ENCODE results near the gene PRR5L. TPM values are rescaled to one million over a fixed set of nuclear protein-coding genes. Genes with fewer than 3 reads are reported as not detected.
A peak's percentile ranks its signal among the peaks of the same experiment; 100 is the strongest.

Gene PRR5L
- total RNA-seq, 1 donor = 0.54 TPM

DNA sequence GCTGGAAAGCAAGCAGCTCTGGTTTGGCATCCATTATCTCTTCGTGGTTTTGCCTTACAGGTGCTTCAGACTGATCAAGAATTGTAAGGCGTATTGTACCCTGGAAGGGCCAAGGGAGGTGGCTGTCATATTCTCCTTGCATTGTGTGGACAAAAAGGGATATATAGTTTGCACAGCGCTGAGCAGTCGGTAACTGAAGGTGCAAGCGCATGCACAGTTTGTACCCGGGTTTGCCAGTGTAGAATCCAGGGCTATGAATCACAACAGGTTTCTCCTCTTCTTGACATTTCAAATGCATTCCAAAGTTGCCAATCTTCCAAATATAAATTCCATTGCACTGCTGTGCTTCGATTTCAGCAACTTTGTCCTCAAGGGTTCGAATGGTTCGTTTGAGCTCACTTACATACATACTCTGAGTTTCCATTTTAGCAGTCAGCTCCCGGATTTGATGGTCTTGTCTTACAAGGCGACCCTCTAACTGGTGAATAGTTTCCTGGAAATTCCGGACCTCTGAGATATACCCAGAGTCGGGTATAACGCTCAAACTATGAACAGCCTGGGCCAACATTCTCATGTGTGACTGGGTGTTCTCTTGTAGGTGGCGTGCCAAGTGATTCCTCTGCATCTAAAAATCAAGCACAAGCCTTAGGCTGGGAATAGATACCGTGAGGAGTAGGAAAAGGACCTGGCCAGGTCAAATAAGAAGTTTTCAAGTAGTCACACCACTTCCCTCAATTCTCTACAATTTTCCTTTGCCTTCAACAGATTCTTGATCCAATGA lies 194.1 kb downstream of the PRR5L start:
- no peak for DNase-seq (ENCODE audit: low read depth)
- no peak overlapping the region for H3K4me3 ChIP-seq (ENCODE audit: low read depth, low read length)
- TF ChIP-seq, protein P1, sequence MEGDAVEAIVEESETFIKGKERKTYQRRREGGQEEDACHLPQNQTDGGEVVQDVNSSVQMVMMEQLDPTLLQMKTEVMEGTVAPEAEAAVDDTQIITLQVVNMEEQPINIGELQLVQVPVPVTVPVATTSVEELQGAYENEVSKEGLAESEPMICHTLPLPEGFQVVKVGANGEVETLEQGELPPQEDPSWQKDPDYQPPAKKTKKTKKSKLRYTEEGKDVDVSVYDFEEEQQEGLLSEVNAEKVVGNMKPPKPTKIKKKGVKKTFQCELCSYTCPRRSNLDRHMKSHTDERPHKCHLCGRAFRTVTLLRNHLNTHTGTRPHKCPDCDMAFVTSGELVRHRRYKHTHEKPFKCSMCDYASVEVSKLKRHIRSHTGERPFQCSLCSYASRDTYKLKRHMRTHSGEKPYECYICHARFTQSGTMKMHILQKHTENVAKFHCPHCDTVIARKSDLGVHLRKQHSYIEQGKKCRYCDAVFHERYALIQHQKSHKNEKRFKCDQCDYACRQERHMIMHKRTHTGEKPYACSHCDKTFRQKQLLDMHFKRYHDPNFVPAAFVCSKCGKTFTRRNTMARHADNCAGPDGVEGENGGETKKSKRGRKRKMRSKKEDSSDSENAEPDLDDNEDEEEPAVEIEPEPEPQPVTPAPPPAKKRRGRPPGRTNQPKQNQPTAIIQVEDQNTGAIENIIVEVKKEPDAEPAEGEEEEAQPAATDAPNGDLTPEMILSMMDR (IDR thresholded peaks at IDR 0.05; ENCODE audit: insufficient read depth, low read length) = no peak

- TF ChIP-seq, protein P1 (IDR thresholded peaks at IDR 0.05; ENCODE audit: insufficient read depth, low read length) = peak; percentile 79
- no peak overlapping the region for H3K4me3 ChIP-seq (ENCODE audit: low read depth, low read length)
Measured at GRCh38 chr11:36492724-36493304, 196.7 kb downstream of the PRR5L start.

DNA sequence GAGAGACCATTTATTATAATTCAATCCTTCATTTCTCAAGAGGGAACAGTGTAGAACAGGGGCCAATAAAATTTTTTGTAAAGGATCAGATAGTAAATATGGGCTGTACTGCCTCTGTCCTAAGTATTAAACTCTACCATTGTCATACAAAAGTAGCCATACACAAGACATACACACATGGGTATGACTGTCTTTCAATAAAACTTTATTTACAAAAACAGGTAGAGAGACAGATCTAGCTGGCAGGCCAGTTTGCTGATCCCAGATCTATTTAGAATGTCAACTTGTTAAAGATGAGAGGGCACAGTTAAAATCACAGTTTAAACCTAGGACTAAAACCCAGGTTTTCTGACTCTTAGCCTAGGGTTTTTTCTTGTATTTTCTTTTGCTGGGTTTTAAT lies 197.2 kb downstream of the PRR5L start:
- no peak overlapping the region for H3K4me3 ChIP-seq (ENCODE audit: low read depth, low read length)
- TF ChIP-seq, protein P1 (IDR thresholded peaks at IDR 0.05; ENCODE audit: insufficient read depth, low read length) = no peak
- no peak for DNase-seq (ENCODE audit: low read depth)

More at GRCh38 chr11:36492724-36493304, 196.7 kb downstream of the PRR5L start:
- DNase-seq (ENCODE audit: low read depth) = peak; percentile 75

- TF ChIP-seq, protein P1 (IDR thresholded peaks at IDR 0.05; ENCODE audit: insufficient read depth, low read length) = no peak
- no peak overlapping the region for H3K4me3 ChIP-seq (ENCODE audit: low read depth, low read length)
- no peak for DNase-seq (ENCODE audit: low read depth)
Measured at GRCh38 chr11:36498721-36499120, 202.6 kb downstream of the PRR5L start.

- H3K4me3 ChIP-seq (ENCODE audit: low read depth, low read length) = no peak overlapping the region
- TF ChIP-seq, protein P1 (IDR thresholded peaks at IDR 0.05; ENCODE audit: insufficient read depth, low read length) = no peak
- no peak for DNase-seq (ENCODE audit: low read depth)
Measured at GRCh38 chr11:36499315-36499714, 203.2 kb downstream of the PRR5L start.

DNA sequence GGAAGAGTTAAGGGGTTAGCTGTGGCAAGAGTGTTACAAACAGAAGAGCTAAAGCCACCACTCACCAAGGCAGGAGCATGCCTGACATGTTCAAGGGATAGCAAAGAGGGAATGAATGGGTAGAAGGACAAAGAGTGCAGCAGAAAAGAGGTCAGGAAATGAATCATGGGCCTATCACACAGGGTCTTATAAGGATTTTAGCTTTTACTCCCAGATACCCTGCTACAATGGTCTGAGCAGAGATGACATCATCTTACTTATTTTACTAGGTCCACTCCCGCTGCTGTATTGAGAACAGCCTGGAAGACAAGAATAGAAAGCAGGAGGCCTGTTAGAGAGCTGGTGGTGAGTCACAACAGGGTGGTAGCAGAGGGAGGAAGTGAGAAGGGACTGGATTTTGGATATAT lies 204.2 kb downstream of the PRR5L start:
- DNase-seq (ENCODE audit: low read depth) = peak; percentile 89
- TF ChIP-seq, protein P1 (IDR thresholded peaks at IDR 0.05; ENCODE audit: insufficient read depth, low read length) = no peak
- no peak overlapping the region for H3K4me3 ChIP-seq (ENCODE audit: low read depth, low read length)

Measured in fibroblast of the aortic adventitia (primary cell).